A673 (cell line): ENCODE measurements around the gene CCN2. TPM values are rescaled to one million over a fixed set of nuclear protein-coding genes. Genes with fewer than 3 reads are reported as not detected.

Experiments used
- BruUV-seq: library from RNA; stranded (reverse); fragments of 400-500 nt; replicated peaks from 2 replicates; lab custom pipeline; 2021; lab: Mats Ljungman, UMichigan
- CTCF ChIA-PET: fragments of 300-600 bp; sonication (Branson Sonifier 250); formaldehyde crosslinking; loops from one replicate; lab custom pipeline; 2022; ENCODE audit warnings: antibody characterized with exemption; lab: Charles Lee
- POLR2A ChIA-PET: fragments of 300-600 bp; sonication (Branson Sonifier 250); formaldehyde crosslinking; loops from one replicate; lab custom pipeline; 2022; ENCODE audit warnings: antibody characterized with exemption; ENCODE audit not compliant: low non-redundant PET; lab: Charles Lee
- DNase-seq: peaks from one replicate; pipeline ENCODE4 v3.0.0-alpha.2; 2015; ENCODE audit warnings: low spot score
- H3K27ac ChIP-seq: fragments of 200-600 bp; sonication (generic); 2 replicates; pipeline ENCODE4 v1.5.1; 2016; ENCODE audit warnings: mixed run types, low read depth, mild to moderate bottlenecking, mixed read lengths, antibody characterized with exemption, low read length; ENCODE audit not compliant: poor library complexity, severe bottlenecking
- H3K27me3 ChIP-seq: fragments of 200-600 bp; sonication (generic); replicated peaks from 2 replicates; pipeline ENCODE4 v1.6.1; 2017; ENCODE audit warnings: mixed run types, low read depth, mild to moderate bottlenecking, mixed read lengths, antibody characterized with exemption, low read length; ENCODE audit not compliant: insufficient read depth, poor library complexity
- H3K36me3 ChIP-seq: fragments of 200-600 bp; sonication (generic); 2 replicates; pipeline ENCODE4 v1.6.1; 2016; ENCODE audit warnings: mixed run types, mild to moderate bottlenecking, mixed read lengths, antibody characterized with exemption, low read length; ENCODE audit not compliant: insufficient read depth, poor library complexity, severe bottlenecking
- H3K4me1 ChIP-seq: fragments of 200-600 bp; sonication (generic); 2 replicates; pipeline ENCODE4 v1.6.1; 2017; ENCODE audit warnings: mixed run types, mild to moderate bottlenecking, mixed read lengths, antibody characterized with exemption, low read length; ENCODE audit not compliant: insufficient read depth, poor library complexity, severe bottlenecking
- H3K4me3 ChIP-seq: fragments of 200-600 bp; sonication (generic); 2 replicates; pipeline ENCODE4 v1.5.1; 2016; ENCODE audit warnings: low read depth, mixed run types, mild to moderate bottlenecking, mixed read lengths, low read length; ENCODE audit not compliant: poor library complexity, severe bottlenecking
- H3K9me3 ChIP-seq: fragments of 200-600 bp; sonication (generic); 2 replicates; pipeline ENCODE4 v1.6.1; 2016; ENCODE audit warnings: mixed run types, low read depth, mild to moderate bottlenecking, mixed read lengths, antibody characterized with exemption, low read length; ENCODE audit not compliant: poor library complexity, severe bottlenecking
- CTCF ChIP-seq: fragments of 300-800, 200-600 bp; sonication (generic); conservative IDR thresholded peaks from 2 replicates; pipeline ENCODE4 v1.5.1; 2017; ENCODE audit warnings: low read depth, mild to moderate bottlenecking, antibody characterized with exemption, low read length, moderate library complexity, mixed read lengths
- EZH2 ChIP-seq: fragments of 200-600 bp; sonication (generic); IDR thresholded peaks from 2 replicates; pipeline ENCODE4 v1.6.1; 2017; ENCODE audit warnings: borderline replicate concordance, low read depth, mild to moderate bottlenecking, mixed read lengths, antibody characterized with exemption, low read length; ENCODE audit not compliant: poor library complexity, severe bottlenecking
- intact Hi-C: fragments of 100-400 bp; cut with micrococcal nuclease; formaldehyde crosslinking; loops from one replicate; pipeline ENCODE4 v1.10.0; 2022; ENCODE audit not compliant: unreplicated experiment
- total RNA-seq: library from RNA; stranded (reverse); gene quantifications from 2 replicates; pipeline ENCODE4 v1.2.3, GENCODE V29; 2021

The CCN2 gene
- total RNA-seq, 1 experiment from 2014 or later: 17.5 TPM

DNA sequence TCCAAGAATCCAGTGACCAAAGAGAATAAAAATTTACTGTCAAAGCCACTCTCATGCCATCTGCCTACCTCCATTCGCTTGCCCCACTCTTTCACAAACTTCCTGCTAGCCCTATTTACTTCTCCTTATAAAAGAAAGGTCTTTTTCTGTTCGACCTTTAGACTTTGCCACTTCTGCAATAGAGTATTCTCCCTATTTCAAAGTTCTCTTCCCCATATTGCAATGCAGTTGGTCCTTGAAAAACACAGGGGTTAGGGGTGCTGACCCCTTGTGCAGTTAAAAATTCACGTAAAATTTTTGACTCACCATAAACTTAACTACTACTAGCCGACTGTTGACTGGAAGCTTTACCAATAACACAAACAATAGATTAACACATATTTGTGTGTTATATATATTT is 15.0 kb downstream of the CCN2 start:
- intact Hi-C loops: no loop called here
- no TSS peak for BruUV-seq
- no peak overlapping the region for H3K4me3 ChIP-seq
- H3K9me3 ChIP-seq: no peaks in the 10 kb centered on the region
- no peak overlapping the region for H3K27ac ChIP-seq
- no peaks in the 10 kb centered on the region for H3K36me3 ChIP-seq
- no peaks in the 10 kb centered on the region for H3K27me3 ChIP-seq
- peaks cover 6% of the 10 kb centered on the region for H3K4me1 ChIP-seq
- no peak for DNase-seq
- ChIA-PET CTCF (no interaction called here), POLR2A (no interaction called here)
- TF ChIP-seq EZH2 (no peak), CTCF (no peak)

DNA sequence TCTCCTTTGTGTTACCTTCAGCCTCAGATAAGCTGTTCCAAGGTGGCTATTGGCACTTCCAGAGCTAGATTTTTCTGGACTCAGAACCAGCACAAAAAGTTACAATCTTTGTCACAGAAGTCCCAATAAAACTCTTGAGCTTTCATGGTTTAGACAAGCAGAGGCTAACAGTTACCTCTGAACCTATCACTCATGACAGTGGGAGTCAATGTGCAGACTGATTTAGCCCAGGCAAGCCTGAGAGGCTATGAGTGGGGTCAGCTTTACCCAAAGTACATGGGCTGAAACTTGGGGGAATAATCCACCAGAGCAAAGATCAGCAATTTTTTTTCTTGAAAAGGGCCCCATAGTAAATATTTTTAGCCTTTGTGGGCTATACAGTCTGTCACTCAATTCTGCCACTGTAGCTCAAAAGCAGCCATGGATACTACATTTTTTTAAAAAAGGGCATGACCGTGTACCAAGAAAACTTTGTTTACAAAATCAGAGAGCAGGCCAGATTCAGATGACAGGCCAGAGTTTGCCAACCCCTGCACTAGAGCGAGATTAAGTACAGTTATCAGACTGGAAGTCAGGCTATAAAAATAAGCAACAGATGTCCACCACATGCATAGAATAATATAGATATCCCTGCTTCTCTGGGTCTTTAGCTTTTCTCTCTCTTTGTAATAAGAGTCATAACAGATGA is 20.0 kb downstream of the CCN2 start:
- POLR2A ChIA-PET: no interaction called here
- DNase-seq: no peak
- Histone ChIP-seq H3K27ac (no peak overlapping the region), H3K36me3 (no peaks in the 10 kb centered on the region), H3K4me1 (no peaks in the 10 kb centered on the region), H3K9me3 (no peaks in the 10 kb centered on the region), H3K27me3 (no peaks in the 10 kb centered on the region), H3K4me3 (no peak overlapping the region)
- intact Hi-C loops: no loop called here
- CTCF ChIA-PET: no interaction called here
- BruUV-seq: no TSS peak
- TF ChIP-seq EZH2: no peak
- no peak for TF ChIP-seq CTCF

DNA sequence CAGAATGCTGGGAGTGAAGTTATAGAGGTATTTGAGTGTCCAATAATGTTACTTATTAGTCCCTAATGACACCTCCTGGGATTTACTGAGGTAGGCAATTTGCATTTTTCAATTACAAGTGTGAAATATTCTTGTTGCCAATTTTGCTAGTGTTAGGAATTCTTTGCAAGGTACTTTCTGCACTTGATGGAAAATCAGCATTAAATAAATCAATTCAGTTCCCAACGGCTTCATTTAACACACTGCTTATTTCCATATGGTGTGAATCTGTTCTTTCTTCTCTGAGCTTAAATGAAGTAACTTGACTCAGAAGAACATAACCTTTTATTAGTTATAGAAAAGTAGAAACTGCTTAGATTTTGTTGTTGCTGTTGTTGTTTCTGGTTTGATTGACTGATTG is 21.2 kb downstream of the CCN2 start:
- H3K27me3 ChIP-seq: no peaks in the 10 kb centered on the region
- no peaks in the 10 kb centered on the region for H3K9me3 ChIP-seq
- no peaks in the 10 kb centered on the region for H3K36me3 ChIP-seq
- H3K4me3 ChIP-seq: no peak overlapping the region
- ChIA-PET POLR2A (no interaction called here), CTCF (interaction anchor here (0.6 kb wide), 1 partner anchor 21 kb away, joined by 4 read pairs; the partner anchor contains the start of gene CCN2)
- TF ChIP-seq EZH2 (no peak), CTCF (no peak)
- H3K27ac ChIP-seq: no peak overlapping the region
- no TSS peak for BruUV-seq
- no peaks in the 10 kb centered on the region for H3K4me1 ChIP-seq
- intact Hi-C loops: loop anchor here (5.0 to 10.0 kb wide), 3 partner anchors 335 to 552 kb away; no protein-coding TSS in a partner anchor
- DNase-seq: no peak
